GM21825 (cell line): Measurements from ENCODE around the gene DNAH6.

Experiments
- ATAC-seq: cut with Tn5 transposase; IDR thresholded peaks from one replicate; pipeline ENCODE4 v1.9.1; 2021; ENCODE audit warnings: mild to moderate bottlenecking, moderate library complexity; ENCODE audit not compliant: unreplicated experiment

The DNAH6 gene

DNA sequence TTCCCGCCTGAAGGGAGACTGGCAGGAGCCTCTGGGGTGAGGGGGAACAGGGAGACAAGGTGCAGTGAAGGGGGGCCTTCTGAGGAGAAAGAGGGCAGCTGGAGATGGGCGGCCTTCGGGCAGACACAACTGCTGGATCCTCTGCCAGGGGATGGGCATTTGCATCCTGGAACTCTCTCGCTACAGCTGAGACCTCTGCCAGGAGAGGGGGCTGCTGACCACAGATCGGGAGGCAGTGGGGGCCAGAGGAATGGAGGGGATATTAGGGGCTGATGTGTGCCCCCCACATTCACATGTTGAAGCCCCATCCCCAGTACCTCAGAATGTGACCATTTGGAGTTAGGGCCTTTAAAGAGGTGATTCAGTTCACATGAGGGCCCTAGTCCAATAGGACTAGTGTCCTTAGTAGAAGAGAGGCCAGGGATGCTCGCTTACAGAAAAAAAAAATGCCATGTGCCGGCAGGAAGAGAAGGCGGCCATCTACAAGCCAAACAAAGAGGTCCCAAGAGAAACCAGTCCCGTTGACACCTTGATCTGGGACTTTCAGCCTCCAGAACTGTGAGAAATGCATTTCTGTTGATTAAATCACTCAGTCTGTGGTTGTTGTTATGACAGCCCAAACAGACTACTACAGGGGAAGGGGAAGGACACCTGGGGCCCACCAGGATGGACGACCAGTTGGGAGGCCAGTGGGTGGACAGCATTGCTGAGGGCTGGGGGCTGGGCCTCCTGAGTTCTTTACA is 314.6 kb downstream of the DNAH6 start:
- no peak for ATAC-seq

- peak; percentile 81 for ATAC-seq
These were observed 316.6 kb downstream of the DNAH6 start for GRCh38 chr2:84832772-84833461.

DNA sequence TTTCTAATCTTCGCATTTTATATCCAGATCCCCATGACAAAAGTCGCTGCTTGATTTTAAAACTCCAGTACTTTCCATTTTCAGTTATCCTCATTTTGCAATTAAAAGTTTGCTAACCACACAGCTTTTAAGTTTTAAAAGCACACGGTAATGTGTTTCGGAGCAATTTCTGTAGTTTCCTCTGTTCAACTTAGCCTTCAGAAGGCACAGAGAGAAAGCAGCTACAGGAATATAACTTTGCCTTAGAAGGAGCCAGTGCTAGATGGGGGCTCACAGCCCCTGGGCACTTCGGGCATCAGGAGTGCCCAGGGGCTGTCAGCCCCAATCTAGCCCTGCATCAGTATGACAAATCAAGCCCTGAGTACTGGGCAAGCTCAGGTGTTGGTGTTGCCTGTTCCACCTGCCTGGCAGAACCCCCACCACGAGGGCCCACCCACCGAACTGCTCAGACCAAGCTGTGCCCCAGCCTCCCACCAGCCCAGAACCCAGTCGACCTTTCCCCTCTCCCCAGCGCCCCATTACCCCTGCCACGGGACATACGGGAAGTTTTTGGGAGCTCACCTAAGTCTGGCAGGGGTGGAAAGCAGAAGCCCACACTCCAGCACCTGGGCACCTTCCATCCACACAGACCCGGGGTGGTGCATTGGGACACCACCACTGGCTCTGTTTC is 317.3 kb downstream of the DNAH6 start:
- ATAC-seq: no peak

- no peak for ATAC-seq
These were observed 319.9 kb downstream of the DNAH6 start for GRCh38 chr2:84836215-84836614.

DNA sequence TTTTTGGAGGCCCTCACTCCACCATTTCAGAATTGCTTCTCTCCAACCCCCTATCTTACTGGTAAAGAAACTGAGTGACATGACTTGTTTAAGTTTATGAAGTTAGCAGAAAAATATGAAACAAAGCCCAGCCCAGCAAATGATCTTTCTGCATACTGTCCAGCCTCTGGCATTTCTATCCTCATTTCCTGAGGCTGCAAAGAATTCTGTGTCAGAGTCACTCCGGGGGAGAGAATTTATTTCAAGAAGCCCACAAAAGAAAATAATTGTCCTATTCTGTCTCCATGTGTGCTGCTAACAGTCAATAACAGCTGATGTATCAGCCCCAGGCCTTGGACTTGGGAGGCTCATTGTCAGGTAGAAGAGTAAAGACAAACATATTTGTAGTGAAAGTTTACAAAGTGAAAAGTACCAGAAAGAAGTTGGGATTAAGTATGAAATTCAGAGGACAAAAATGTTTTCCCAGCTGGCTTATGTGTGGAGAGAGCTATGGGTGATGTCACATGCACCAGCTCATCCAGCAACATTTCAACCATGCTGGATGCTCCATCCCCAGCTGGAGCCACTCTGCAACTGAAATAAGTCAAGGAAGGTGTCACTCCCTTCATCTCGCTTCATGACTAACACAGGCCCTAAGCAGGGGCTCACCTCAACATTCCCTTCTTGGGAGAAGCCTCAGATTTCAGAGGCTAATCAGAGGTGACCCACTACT is 322.3 kb downstream of the DNAH6 start:
- no peak for ATAC-seq

DNA sequence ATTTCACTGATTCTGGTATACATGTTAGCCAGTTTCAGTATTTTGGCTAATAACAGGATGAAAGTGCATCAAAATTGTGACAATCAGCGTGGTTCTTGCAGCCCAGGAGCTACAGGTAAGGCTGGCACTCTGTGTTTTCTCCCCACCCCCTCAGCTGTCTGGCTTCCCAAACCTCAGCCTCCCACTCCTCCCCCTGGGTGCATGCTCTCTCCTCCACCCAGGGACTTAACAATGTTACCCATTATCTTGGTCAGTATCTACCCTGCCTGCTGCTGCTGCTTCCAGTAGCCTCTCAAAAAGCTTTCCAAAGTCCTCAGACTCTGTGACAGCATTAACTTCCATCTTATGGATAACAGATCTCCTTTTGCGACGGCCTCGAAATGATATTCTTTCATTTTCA is 323.6 kb downstream of the DNAH6 start:
- no peak for ATAC-seq

DNA sequence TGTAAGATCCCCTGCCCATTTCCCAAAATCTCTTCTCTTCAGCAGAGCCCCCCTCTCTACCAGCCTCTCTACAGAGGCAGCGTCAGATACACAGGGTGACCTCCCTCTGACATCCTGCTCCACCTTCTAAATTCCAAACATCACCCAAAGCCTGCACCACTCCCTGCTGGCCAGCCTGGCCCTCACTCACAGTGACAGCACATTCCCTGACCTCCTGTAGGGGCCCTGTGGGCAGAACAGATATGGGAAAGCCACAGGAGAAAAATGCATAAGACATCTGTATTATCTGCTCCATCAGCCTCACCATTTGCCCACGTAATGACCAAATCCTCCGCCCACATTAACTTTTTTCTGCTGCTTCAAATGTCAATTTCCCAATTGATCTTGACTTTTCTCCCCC is 324.0 kb downstream of the DNAH6 start:
- no peak for ATAC-seq

GRCh38 chr2:84841577-84841976 is 325.3 kb downstream of the DNAH6 start:
- ATAC-seq: no peak

DNA sequence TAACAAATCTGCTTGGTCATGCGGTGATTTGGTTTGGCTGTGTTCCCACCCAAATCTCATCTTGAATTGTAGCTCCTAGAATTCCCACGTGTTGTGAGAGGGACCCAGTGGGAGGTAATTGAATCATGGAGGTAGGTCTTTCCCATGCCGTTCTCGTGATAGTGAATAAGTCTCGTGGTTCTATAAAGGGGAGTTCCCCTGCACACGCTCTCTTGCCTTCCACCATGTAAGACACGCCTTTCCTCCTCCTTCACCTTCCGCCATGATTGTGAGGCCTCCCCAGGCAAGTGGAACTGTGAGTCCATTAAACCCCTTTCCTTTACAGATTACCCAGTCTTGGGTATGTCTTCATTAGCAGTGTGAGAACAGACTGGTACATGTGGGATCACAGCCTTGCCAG is 327.8 kb downstream of the DNAH6 start:
- no peak for ATAC-seq

- ATAC-seq: no peak
These were observed 329.9 kb downstream of the DNAH6 start for GRCh38 chr2:84846041-84846663.

DNA sequence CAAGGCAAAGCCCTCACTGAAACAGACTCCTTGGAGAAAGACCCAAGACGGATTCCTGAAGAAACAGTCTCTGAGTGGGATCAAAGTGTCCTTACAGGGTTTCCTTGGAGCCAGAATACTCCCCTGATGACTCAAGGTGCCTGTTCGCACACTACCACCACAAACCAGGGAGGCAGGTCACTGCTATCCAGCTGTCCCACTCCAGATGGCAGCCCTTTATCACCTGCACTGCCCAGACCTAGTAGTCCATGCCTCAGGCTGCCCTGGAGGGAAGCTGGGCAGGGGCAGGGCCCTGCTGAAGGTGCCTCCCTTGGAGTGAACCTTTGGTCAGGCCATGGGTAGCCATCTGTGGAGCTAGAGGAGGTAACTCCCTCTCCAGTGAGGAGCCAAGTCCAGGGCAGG is 330.4 kb downstream of the DNAH6 start:
- no peak for ATAC-seq

- no peak for ATAC-seq
These were observed 331.2 kb downstream of the DNAH6 start for GRCh38 chr2:84847326-84848050.

DNA sequence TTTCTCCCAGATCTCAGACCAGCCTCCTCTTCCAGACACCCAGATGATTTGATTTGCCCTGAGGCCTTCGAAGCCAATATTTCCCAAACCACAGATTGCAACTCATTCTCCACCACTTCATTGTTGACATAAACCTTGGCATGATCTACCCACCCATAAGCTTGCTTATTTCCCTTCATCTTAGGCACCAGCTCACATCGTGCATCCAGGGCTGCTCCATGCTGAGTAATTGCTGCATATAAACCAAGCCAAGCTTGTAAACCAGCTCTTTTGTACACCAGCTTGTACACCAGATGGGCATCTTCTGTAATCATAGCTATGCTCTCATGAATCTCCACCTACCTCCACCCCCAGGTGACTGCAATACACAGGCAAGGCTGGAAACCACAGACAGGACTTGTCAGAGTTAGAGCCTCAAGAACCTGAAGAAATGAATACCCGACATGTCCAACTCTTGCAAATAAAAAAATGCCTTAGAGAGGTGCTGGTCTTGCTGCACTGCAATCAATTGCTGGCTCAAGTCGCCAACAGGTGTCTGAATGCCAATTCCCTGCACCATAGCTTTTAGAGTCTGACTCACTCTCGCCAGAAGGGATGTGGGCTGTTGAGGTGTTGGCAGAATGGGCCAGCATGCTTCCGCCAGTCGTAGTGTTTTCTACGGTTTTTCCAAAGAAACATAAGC is 333.1 kb downstream of the DNAH6 start:
- ATAC-seq: no peak

DNA sequence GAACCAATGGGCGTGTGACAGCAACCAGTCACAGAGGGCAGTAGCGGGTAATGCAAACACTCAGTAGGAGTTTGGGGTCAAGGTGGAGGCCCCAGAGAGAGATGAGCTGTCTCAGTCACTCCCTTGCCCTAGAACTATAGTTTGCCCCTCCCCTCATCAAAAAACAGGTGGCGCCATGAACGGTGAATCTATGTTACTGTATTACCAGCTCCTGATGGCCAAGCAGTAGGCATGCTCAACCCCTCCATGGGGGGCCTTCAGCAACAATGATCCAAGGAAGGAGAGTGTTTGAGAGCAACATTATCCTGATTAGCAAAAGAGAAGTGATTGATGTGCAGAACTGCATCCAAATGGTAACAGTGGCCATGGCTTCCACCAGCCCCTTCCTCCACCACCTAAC is 334.2 kb downstream of the DNAH6 start:
- no peak for ATAC-seq

DNA sequence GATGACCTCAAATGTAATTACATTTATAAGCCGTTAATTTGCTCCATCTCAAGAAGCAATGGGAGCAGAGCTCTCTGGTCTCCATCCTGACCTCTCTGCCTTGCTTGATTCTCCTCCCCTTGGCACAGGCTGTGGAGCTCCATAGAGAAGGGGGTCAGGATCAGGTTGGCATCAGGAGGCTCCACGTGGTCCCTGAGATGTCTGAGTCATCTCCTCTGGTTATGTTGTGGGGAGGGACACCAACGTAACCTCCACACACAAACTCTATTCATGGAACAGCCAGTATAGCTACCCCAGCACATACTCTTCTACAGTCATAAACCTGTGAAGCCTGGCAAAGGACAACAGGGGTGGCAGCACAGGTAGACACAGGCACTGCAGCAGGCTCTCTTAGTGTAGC is 335.6 kb downstream of the DNAH6 start:
- no peak for ATAC-seq

- no peak for ATAC-seq
These were observed 338.6 kb downstream of the DNAH6 start for GRCh38 chr2:84854850-84855249.

DNA sequence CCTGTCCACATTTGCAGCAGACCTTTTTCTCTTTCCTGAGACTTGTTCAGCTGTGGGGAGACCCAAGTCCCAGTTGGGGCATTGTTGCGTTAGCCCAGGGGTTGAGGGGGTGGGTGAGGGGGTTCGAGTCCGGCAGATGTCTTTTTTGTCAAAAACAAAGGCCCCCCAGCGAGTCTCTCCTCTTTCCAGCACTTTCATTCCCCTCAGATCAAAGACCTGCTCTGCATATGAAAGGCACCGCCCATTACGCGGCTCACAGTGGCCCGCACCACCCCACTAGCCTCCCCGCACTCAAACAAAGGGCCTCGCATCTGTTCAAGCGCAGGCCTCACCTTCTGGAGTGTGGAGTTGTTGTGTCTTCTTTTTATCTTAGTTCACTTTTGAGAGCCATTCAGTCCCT is 339.4 kb downstream of the DNAH6 start:
- ATAC-seq: no peak

DNA sequence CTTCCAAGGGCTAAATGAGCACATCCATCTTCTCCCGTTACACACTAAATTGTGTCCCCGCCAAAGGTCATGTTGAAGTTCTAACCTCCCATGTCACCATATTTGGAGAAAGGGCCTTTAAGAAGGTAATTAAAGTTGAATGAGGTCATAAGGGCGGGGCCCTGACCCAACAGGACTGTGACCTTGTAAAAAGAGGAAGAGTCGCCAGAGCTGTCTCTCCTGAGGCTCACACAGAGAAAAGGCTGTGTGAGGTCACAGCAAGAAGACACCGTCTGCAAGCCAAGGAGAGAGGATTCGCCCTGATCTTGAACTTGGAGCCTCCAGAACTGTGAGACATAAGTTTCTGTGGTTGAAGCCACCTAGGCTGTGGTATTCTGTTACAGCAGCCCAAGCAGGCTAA is 340.5 kb downstream of the DNAH6 start:
- ATAC-seq: no peak

GRCh38 chr2:84857566-84857965 is 341.3 kb downstream of the DNAH6 start:
- no peak for ATAC-seq

GRCh38 chr2:84858123-84858522 is 341.8 kb downstream of the DNAH6 start:
- ATAC-seq: no peak
